ENCODE results near the gene MAPRE3. TPM values are rescaled to one million over a fixed set of nuclear protein-coding genes. Genes with fewer than 3 reads are reported as not detected.

Gene MAPRE3
- total RNA-seq, 2 donors from 2014 or later = 11.4 to 16.3 TPM

DNA sequence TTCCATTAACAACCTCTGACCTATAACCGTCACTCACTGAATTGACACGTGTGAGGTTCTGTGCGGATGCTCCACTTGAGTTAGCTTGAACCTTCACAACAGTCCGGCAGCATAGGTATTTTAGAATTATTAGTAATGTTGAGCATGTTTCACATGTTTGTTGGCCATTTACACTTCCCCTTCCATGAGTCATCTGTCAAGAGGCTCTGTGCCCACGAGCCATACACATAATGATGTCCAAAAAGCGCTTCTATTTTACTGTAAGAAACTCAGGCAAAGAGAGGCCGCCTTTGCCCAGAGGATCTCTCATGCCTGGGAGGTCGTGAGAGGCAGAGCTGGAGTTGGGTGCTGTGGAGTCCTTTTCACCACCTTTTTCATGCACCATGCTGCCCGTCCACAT lies 33.4 kb downstream of the MAPRE3 start:
- intact Hi-C loops (cut with DNase I) = no loop called here
- no peak for DNase-seq (ENCODE audit: low spot score)

DNA sequence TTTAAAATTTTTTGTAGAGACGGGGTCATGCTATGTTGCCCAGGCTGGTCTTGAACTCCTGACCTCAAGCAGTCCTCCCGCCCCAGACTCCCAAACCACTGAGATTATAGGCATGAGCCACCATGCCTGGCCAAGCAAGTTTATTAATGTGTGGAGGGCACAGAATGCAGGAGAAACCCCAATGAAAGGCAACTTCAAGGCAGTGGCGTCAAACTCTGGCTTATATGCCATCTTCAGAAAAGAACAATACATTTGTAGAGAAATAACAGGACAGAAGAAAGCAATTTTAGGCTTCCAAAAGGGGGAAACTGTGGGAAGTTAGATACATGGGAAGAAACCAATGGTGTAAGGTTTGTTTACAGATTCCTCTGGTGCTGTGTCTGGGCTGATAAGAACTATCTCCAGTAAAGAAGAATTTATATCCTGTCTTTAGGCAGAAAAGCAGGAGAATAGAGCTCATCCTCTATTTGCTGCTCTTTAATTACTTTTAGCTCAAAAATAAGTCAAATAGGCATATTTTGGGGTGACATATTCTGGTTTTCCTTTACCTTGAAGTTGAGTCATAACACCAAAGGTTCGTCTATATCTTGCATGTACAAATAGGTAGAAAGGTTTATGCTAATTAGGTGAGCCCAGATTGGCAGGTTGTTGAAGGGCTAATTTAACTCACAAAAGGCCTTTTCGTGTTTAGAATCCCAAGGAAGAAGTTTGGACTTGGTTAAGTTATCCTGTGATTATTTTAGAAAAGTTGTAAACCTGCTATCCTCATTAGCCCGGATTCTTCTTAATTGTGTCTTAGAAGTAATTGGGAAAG lies 36.4 kb downstream of the MAPRE3 start:
- intact Hi-C loops (cut with DNase I) = no loop called here
- no peak for DNase-seq (ENCODE audit: low spot score)

DNA sequence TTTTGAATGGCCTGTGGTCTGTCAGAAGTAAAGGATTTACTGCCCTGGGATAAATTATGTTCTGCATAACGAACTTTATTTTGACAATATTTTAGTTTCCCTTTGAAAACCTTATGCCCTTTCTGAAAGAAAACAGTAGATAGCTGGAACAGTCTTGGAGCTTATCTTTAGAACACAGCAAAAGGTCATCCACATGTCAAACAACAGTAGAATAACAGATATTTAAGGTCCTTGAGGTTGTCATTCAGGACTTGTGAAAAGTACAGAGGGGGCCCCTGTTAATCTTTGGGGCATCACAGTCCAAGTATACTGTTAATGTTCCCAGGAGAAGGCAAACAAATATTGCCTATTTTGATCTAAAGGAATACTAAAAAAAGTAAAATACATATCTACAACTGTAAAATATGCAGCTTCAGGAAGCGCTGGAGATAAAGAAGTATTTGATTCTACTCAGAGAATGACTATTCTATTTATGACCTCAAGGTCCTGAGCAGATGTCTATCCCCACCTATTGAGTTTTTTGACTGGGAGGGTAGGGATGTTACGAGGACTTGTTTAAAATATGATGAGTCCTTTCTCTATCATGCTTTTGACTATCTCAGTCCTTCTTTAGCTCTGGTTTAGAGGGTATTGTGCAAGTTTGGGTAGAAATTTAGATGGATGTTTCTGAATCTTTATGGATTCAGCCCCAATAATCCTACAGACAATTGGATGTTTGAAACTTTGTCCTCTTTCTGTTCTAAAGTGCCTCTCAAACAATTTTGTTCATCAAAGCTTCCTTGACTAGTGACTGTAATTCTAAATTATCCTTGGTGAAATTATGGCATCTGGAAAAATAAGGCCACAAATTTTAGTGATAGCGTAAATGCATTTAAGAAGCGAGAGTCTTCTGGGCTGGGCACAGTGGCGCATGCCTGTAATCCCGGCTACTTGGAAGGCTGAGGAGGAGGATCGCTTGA lies 37.3 kb downstream of the MAPRE3 start:
- intact Hi-C loops (cut with DNase I) = no loop called here

DNA sequence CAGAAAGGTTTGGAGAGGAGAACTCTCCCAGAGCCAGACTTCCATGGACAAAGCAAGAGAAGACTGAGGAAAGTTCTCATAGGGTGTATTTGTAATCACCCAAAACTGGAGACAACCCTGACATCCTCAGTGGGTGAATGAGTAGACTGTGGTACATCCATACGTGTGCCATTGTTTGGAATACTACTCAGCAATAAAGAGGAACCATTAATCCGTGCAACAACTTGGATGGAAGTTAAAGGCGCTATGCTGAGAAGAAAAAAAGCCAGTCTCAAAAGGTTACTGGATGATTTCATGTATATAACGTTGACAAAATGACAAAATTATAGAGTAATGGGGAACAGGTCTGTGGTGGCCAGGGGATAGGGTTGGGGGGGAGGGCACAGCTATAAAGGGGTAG lies 38.2 kb downstream of the MAPRE3 start:
- DNase-seq (ENCODE audit: low spot score) = no peak
- intact Hi-C loops (cut with DNase I) = no loop called here

More for the DNA sequence above, 37.3 kb downstream of the MAPRE3 start:
- DNase-seq (ENCODE audit: low spot score) = no peak

DNA sequence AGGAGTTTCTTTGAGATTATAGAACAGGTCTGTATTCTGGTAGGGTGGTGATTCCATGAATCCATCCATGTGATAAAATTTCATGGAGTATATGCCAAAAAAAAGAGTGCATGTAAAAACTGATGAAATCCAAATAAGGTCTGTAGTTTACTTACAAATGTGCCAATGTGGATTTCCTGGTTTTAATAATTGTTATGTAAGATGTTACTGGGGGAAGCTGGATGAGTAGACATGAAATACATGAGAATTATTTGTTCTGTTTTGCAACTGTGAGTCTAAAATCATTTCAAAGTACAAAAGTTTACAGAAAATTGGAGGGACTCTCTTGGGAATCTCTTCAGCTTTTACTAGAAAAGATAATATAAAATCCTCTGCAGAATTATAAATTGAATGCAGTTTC lies 38.6 kb downstream of the MAPRE3 start:
- no peak for DNase-seq (ENCODE audit: low spot score)
- intact Hi-C loops (cut with DNase I) = no loop called here

DNA sequence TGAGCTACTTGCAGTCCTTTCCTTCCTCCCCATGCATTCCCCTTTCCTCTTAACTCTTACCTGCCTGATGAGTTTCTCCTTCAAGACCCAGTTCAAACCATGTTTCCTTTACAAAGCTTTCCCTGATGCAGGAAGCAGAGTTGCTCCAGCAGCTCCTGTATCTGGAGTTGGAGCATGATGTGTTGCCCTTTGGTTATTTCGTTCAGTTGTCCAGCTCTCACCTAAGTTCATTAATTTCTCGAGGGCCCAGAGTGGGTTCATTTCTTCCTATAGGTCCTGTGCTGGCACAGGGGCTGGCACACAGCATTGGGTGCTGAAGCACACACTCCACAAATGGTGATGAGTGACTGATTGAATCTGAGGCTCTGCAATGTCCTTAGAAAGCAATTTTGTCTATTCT lies 39.3 kb downstream of the MAPRE3 start:
- intact Hi-C loops (cut with DNase I) = no loop called here
- no peak for DNase-seq (ENCODE audit: low spot score)

DNA sequence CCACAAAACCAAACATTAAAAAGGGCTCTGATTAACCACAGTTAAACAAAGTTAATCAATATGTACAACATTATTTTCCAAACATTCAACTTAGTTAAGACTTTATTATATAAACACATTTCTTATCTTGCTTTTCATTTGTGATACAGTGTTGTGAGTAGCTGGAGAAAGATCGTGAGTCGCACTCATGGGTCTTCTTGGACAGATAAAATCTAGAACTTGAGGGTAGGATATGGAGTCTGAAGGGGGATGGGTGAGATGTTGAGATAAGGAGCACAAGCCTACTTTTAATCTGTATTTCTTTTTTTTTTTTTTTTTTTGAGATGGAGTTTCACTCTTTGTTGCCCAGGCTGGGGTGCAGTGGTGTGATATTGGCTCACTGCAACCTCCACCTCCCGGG lies 39.7 kb downstream of the MAPRE3 start:
- DNase-seq (ENCODE audit: low spot score) = no peak
- intact Hi-C loops (cut with DNase I) = no loop called here

DNA sequence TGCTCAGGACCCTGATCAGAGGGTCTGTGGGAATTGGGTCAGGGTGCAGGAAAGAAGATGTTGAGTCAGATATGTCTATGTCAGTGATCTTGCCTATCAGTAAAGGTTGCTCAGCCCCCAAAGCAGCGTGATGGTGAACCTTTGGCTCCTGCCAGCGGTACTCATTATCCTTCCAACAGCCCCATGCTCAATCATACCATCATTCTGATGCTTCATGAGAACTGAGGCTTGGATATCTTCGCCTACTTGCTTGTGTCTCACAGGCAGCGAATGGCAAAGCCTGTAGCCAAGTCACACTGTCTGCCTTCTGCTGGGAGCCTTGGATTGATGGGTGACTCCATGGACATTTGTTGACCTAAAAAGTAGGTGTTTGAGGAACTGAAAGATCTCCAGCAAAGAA lies 43.3 kb downstream of the MAPRE3 start:
- intact Hi-C loops (cut with DNase I) = no loop called here

DNA sequence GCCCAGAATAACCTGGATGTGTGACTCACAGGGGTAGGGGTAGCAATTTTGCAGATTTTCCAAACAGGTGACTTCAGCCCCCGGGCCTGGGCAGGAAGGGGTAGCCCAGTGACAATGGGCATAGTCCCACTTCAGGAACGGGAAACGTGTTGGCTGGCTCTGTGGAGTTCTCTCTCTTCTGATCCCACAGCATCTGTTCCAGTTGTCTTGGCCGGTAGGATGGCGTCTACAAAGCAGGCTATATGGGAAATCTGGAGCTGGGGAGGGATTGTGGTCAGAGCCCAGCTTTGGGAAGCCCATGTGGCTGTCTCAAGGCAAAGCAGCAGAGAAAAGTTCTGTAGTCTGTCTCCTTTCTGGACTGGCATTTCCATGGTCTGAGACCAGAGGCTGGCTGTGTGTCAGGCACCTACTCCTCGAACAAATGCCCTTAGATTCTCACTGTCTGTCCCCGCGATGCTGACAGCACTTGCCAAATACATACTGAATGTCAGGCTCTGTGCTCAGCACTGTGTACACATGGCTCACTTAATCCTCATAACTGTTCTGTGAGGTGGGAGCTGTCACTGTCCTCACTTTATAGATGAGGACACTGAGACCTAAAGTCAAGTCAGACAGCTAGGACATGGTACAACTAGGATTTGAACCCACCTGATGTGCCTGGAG lies 44.5 kb downstream of the MAPRE3 start:
- intact Hi-C loops (cut with DNase I) = loop anchor here in 1 of 2 donors (5.0 kb wide), 1 partner anchor 173 kb away; no protein-coding TSS in a partner anchor
- DNase-seq (ENCODE audit: low spot score) = no peak

More for the DNA sequence above, 43.3 kb downstream of the MAPRE3 start:
- no peak for DNase-seq (ENCODE audit: low spot score)

DNA sequence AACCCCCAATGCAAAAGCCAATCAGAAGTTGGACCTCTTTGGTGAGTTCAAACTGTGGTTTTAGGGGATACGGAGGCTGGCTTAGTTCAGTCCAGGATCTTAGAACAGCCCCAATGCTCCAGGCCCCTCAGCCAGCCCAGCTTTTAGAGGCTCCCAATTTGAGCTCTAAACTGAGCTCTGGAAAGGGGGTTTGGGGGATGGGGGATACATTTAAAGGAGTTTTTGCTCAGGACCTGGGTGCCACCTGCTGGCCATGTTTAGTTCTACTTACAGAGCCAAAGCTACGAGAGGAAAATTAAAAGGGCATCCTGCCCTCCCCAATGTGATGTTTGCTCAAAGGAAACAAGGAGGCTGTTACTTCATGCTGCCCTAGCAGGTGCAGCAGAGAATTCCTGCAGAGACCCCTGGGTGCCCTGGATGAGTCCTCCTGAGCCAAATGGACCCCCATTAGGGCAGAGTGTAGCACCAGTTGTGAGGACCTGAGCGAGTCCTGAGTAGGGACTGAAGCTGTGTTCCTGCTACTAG lies 46.4 kb downstream of the MAPRE3 start:
- intact Hi-C loops (cut with DNase I) = loop anchor here in 1 of 2 donors (2.0 to 5.0 kb wide), 2 partner anchors 56 to 175 kb away; no protein-coding TSS in a partner anchor
- DNase-seq (ENCODE audit: low spot score) = peak; percentile 85

DNA sequence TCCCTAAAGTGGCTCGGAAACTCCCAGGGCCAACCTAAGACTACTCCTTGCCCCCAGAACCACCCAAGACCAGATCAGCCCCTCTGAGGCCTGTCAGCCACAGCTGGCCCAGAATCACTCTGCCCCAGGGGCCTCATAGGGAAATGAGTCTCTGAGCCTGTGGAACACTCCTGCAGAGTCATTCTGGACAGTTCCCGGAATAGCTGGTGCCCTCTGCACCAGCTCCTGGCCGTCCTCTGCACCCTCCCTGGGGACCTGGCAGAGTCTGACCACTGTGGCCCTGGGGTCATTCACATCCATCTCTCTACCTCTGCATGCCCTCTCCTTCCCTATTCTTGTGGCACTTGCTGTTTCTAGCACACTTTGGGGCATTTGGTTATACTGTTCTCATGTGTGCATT lies 47.7 kb downstream of the MAPRE3 start:
- intact Hi-C loops (cut with DNase I) = loop anchor here (2.0 to 5.0 kb wide), 2 partner anchors 55 to 176 kb away; no protein-coding TSS in a partner anchor
- DNase-seq (ENCODE audit: low spot score) = no peak

DNA sequence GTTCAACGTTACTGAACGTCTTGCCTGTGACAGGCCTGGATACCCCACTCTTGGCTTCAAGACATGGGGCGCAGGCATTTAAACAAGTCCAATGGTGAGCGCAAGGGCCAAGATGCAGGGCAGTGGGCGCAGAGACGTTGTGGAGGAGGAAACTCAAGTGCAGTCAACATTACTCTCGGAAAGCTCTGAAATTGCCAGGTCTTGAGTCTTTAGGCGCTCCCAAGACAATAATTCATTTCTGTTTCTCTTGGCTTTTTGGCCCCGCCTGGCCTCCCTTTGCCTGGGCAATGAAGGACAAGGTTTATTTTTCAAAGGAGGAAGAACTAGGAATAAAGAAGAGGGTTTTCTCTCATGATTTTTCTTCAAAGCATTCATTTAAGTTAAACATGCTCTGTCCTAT lies 49.0 kb downstream of the MAPRE3 start:
- no peak for DNase-seq (ENCODE audit: low spot score)
- intact Hi-C loops (cut with DNase I) = loop anchor here (2.0 to 5.0 kb wide), 2 partner anchors 57 to 177 kb away; no protein-coding TSS in a partner anchor

DNA sequence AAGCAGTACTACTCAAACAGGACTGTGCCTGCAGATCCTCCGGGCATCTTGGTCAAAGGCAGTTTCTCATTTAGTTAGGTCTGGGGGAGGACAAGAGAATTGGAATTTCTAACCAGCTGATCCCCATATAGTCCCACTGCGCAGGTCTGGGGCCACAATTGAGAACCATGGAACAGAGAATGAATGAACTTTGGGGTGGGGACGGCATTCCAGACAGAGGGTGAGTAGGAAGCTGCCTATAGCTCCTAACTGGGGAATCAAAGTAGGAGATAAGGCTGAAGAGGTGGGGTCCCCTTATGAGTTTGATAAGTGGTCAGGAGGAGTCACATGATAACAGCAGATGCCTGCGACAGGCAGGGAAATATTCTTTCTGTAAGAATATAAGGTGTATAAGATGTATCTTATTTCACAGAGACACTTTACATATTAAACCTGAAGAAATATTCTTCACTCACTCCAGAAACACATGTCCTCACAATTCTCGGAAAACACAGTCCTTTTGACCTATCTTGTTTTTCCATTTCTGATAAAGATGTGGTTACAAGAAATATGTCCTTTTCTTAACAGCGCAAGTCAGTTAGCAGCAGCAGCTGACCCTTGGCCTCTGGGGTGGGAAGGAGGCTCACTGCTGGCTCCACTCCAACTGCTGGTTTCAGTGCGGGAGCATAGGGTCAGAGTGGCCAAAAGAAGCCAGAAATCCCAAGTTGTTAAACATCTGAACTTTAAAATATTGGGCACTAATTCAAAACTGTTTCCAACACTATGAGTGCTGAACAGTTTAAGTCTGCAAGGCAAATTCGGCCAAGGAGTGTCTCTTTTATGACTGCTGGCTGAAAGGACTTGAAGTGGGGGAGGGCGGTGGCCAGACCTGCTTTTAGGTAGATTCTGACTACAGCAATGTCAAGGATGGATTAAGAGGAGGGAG lies 49.8 kb downstream of the MAPRE3 start:
- intact Hi-C loops (cut with DNase I) = loop anchor here (2.0 to 5.0 kb wide), 2 partner anchors 57 to 178 kb away; no protein-coding TSS in a partner anchor
- DNase-seq (ENCODE audit: low spot score) = peak; percentile 89

DNA sequence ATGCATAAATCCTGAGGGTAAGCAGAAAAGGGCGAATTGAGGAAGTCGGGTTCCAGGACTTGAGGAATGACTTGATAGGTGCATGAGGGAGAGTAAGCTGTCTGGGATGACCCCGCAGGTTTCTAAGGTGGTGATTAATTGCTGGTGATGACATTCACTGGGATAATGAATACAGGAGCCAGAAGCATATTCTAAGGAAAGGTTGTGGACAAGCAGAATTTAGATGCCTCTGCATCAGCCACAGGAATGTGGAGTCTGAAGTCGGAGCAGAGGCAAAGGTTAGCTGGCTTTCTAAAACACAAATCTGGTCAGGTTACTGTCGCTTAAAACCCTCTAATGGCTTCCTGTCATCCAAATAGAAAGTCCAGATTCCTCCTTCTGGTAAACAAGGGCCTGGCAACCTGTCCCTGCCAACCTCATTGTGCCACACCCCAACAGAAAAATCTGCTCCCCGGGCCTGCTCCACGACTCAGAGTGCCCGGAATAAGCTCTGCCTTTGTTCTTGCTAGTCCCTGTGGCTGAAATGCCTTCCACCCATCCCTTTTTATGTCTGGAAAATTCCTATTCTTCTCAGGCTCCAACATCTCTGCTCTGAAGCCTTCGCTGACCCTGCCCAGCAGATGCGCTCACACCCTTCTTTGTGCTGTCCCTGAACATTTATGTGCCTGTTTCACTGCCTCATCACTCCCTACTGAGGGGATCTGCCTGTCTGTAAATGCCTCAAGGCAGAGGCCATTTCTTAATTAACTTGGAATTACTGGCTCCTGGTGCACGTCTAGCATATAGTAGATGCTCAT lies 51.0 kb downstream of the MAPRE3 start:
- no peak for DNase-seq (ENCODE audit: low spot score)
- intact Hi-C loops (cut with DNase I) = no loop called here

DNA sequence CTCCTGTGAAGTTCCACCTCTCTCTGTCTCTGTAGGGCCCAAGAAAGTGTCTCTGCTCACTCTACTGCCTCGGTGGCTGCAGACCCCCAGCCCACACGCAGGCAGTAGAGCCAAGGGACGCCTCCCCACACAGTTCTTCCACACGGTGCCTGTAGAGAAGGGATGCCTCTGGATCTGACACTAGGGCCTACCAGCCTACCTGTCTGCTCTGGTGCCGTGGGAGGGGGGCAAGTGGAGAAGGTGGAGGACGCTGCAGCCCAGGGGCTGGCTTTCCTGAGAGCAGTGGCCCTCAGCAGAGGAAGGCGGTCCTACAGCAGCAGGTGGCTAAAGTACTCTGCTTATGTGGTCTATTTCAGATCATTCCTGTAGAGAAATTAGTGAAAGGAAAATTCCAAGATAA lies 53.3 kb downstream of the MAPRE3 start:
- no peak for DNase-seq (ENCODE audit: low spot score)
- intact Hi-C loops (cut with DNase I) = no loop called here

DNA sequence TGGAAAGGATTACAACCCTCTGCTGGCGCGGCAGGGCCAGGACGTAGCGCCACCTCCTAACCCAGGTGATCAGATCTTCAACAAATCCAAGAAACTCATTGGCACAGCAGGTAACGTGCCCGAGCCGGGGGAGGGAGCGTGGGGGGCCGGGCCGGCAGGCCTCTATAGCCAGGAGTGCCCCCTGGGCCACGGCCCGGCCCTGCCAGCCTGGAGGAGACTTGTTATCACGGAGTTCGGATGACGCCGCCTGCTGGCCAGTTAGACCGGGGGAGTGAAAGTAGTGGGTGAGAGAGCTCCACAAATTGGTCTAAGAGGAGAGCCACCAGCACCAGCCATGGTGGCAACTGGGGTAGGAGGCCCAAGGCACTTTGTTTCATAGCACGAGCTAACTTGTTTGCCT lies 53.8 kb downstream of the MAPRE3 start:
- DNase-seq (ENCODE audit: low spot score) = no peak
- intact Hi-C loops (cut with DNase I) = no loop called here

DNA sequence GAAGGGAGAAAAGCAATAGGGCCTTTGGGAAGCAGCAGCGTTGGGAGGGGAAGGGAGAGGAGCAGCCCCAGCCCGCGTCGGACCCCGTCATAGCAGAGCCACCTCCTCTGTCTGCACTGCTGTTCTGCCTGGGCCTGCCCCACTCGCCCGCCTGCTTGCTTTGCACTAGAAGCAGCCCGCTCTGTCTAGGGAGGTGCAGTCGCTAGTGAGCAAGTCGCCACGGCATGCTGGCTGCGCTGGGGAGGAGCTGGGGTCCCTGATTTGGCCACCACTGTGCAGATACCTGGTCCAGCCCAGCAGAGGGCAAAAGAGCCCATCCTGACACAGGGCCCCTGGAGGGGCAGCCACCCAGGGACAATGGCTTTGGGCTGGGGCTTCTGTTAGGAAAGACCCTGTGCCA lies 54.4 kb downstream of the MAPRE3 start:
- intact Hi-C loops (cut with DNase I) = no loop called here
- peak; percentile 77 for DNase-seq (ENCODE audit: low spot score)
